ENCODE data around the gene S100A6.
"Not testable (repeated sequence)": the region's sequence is repeated elsewhere in the genome, so short reads cannot be mapped to it uniquely, and the experiment has no call there.

The S100A6 gene

GRCh38 chr1:153535242-153536011 is at the start of gene S100A6:
Gene S100A6, minus strand, starts transcription at chr1:153535991. Its CDS starts 652 bp downstream, at chr1:153535339.
- peak in 1 of 4 experiments; percentile 41 for DNase-seq (ENCODE audit: low read depth in 4 of 4, low spot score in 1 of 4)

DNA sequence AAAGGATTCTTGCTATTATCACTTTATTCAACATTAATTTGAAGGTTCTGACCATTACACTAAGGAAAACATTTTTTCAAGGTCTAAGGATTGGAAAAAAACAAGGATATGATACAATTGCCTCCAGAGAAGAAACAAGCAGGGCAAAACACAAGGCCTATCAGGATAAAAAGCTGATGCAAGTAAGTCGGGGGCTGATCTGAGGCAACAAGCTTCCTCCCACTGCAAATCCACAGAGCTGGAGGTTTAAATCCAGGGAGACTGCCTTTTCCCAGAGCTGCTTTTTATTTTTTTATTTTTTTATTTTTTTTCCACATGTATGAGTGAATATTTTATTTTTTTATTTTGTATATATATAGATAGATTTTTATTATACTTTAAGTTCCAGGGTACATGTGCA is 49.2 kb upstream of the S100A6 start:
- no peak for DNase-seq (ENCODE audit: low read depth in 4 of 4, low spot score in 1 of 4)

GRCh38 chr1:153583976-153584375 is 48.2 kb upstream of the S100A6 start:
- no peak for DNase-seq (ENCODE audit: low read depth in 4 of 4, low spot score in 1 of 4)

GRCh38 chr1:153583514-153583913 is 47.7 kb upstream of the S100A6 start:
- DNase-seq (ENCODE audit: low read depth in 4 of 4, low spot score in 1 of 4) = not testable (repeated sequence)

DNA sequence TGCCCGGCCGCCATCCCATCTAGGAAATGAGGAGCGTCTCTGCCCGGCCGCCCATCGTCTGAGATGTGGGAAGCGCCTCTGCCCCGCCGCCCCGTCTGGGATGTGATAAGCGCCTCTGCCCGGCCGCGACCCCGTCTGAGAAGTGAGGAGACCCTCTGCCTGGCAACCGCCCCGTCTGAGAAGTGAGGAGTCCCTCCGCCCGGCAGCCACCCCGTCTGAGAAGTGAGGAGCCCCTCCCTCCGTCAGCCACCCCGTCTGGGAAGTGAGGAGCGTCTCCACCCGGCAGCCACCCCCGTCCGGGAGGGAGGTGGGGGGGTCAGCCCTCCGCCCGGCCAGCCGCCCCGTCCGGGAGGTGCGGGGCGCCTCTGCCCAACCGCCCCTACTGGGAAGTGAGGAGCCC is 47.0 kb upstream of the S100A6 start:
- not testable (repeated sequence) for DNase-seq (ENCODE audit: low read depth in 4 of 4, low spot score in 1 of 4)

GRCh38 chr1:153578936-153579335 is 43.1 kb upstream of the S100A6 start:
- no peak for DNase-seq (ENCODE audit: low read depth in 4 of 4, low spot score in 1 of 4)

DNA sequence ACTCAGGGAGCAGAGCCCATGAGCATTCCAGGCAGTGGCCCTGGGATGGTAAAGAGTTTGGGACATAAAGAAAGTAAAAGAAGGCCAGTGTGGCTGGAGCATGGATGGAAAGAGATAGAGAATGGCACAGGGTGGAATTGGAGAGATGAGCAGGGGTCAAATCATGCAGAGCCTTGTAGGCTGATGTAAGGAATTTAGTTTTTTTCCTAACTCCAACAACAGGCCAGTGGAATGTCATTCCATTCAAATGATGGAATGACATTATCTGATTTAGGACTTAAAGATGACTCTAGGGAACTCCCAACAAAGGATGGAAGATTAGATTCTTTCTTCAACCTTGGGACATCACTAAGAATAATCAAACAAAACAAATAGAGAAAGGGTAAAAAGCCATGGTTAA is 42.7 kb upstream of the S100A6 start:
- no peak for DNase-seq (ENCODE audit: low read depth in 4 of 4, low spot score in 1 of 4)

DNA sequence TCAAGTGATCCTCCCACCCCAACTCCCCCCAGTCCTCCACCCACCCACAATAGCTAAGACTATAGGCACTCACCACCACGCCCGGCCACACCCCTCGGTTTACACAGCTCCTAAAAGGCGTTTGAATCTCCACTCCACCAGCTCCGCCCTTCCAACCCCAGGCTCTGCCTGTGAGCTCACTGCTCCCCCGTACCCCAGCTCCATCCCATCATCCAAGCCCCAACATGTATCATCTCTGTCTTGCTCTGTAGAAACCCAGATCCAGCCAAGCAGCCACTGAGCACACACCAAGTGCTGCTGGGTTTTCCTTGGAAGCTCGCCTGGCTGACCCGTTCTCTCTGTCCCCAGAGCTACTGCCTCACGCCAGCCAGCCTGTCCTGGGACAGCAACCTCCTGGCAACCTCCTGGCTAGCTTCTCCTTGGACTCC is 41.8 kb upstream of the S100A6 start:
- no peak for DNase-seq (ENCODE audit: low read depth in 4 of 4, low spot score in 1 of 4)

DNA sequence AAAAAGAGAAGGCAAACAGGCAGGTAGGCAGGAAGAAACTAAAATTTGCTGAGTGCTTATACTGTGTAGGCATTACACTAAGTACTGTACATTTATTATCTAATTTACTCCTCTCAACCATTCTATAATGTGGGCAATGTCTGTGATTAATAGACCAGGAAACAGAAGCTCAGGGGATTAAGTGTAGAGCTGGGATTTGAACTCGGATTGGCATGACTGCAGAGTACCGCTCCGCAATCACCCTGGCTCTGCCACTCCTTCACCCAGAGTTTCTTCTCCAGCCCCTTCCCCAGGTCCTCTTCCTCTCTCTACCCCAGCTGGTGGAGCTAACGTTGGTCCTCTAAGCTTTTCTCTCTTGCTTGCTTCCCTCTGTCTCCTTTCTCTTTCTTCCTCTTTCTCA is 41.3 kb upstream of the S100A6 start:
- DNase-seq (ENCODE audit: low read depth in 4 of 4, low spot score in 1 of 4) = no peak

DNA sequence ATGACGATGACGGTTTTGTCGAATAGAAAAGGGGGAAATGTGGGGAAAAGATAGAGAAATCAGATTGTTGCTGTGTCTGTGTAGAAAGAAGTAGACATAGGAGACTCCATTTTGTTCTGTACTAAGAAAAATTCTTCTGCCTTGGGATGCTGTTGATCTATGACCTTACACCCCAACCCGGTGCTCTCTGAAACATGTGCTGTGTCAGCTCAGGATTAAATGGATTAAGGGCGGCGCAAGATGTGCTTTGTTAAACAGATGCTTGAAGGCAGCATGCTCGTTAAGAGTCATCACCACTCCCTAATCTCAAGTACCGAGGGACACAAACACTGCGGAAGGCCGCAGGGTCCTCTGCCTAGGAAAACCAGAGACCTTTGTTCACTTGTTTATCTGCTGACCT is 39.7 kb upstream of the S100A6 start:
- DNase-seq (ENCODE audit: low read depth in 4 of 4, low spot score in 1 of 4) = not testable (repeated sequence)

- not testable (repeated sequence) for DNase-seq (ENCODE audit: low read depth in 4 of 4, low spot score in 1 of 4)
These were observed 39.3 kb upstream of the S100A6 start for GRCh38 chr1:153575081-153575491.

GRCh38 chr1:153573351-153573750 is 37.6 kb upstream of the S100A6 start:
- no peak for DNase-seq (ENCODE audit: low read depth in 4 of 4, low spot score in 1 of 4)

DNA sequence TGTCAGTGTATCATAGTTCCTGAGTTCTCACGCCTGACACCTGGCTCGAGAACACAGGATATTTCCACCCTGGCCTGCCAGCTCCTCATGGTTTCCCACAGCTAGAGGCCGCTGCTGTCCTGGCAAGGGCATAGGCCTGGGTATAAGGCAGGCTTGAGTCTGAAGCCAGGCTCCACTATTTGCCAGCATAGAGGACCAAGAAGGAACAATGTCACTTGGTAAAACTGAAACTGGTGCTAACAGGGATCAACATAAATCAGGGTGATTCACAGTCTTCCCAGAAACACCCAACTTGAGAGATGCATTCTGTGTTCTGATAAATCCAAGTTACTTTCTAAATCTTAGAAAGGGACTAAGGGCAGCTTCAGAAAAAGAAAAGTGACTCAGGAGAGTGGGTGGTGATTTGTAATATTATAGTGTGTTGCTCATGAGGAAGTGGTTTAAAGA is 36.8 kb upstream of the S100A6 start:
- DNase-seq (ENCODE audit: low read depth in 4 of 4, low spot score in 1 of 4) = peak in 2 of 4 experiments; percentile 30 to 51

- no peak for DNase-seq (ENCODE audit: low read depth in 4 of 4, low spot score in 1 of 4)
These were observed 35.9 kb upstream of the S100A6 start for GRCh38 chr1:153571706-153572105.

- DNase-seq (ENCODE audit: low read depth in 4 of 4, low spot score in 1 of 4) = no peak
These were observed 35.1 kb upstream of the S100A6 start for GRCh38 chr1:153570874-153571273.

- no peak for DNase-seq (ENCODE audit: low read depth in 4 of 4, low spot score in 1 of 4)
These were observed 33.7 kb upstream of the S100A6 start for GRCh38 chr1:153569465-153569864.

DNA sequence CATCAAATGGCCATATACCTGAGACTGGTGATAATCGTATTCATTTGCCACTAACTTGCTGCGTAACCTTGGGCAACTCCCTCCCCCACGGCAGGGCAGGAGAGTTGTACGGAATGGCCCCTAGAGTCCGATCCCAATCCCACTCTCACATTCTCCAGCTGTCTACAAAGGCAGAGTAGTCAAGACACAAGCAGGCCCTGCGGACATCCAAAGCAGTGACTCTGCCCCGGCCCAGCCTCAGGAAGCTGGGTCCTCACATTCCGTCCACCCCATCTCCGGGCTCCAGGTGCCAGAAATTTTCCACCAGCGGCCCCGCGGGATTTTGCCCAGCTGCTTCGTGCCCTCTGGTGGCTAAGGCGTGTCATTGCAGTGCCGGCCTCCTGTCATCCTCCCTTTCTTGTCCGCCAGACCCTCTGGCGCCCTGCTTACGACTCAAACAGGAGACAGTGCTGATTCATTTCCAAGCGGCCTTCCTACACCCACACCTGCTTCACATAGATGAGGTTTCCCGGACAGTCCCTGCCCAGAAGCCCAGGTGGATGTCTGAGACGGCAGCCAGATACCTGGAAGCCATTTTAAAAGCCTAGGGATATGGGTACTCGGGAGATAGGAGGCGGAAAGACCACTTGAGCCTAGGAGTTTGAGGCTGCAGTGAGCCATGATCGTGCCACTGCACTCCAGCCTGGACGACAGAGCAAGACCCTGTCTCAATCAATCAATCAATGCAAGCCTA is 32.7 kb upstream of the S100A6 start:
- DNase-seq (ENCODE audit: low read depth in 4 of 4, low spot score in 1 of 4) = peak; percentile 58 to 83 (median 70)

DNA sequence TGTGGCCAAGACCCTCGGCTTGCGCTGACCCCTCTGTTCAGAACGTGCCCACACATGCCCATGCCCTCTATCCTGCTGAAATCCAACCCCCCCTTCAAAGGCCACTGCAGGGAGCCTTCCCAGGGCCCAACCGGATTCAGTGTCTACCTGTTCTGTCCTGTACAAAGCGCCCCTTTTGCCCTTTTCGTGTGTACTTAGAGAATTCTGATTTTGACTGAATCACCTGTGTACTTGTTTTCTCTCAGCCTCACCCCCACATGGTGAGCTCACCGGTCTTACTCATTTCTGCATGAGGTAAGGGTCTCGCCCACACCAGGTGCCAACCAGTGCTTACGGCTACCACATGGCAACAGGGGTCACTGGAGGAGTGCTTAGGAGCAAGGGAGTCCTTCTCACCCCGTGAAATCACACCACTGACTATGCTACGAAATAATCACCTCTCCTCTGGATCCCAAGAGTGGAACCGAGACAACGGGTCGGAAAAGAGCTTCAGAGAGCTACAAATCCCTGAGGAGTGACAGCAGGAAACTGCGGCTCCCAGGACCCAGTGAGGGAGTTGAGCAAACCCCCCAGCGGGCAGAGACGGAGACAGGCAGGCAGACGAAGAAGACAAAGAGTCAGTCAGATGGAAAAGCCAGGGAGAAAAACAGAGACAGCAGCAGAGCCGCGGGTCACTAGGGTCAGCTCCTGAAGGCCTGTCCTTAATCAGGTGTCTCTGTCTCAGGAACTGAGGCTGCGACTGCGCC is 32.0 kb upstream of the S100A6 start:
- DNase-seq (ENCODE audit: low read depth in 4 of 4, low spot score in 1 of 4) = peak in 2 of 4 experiments; percentile 30 to 48

DNA sequence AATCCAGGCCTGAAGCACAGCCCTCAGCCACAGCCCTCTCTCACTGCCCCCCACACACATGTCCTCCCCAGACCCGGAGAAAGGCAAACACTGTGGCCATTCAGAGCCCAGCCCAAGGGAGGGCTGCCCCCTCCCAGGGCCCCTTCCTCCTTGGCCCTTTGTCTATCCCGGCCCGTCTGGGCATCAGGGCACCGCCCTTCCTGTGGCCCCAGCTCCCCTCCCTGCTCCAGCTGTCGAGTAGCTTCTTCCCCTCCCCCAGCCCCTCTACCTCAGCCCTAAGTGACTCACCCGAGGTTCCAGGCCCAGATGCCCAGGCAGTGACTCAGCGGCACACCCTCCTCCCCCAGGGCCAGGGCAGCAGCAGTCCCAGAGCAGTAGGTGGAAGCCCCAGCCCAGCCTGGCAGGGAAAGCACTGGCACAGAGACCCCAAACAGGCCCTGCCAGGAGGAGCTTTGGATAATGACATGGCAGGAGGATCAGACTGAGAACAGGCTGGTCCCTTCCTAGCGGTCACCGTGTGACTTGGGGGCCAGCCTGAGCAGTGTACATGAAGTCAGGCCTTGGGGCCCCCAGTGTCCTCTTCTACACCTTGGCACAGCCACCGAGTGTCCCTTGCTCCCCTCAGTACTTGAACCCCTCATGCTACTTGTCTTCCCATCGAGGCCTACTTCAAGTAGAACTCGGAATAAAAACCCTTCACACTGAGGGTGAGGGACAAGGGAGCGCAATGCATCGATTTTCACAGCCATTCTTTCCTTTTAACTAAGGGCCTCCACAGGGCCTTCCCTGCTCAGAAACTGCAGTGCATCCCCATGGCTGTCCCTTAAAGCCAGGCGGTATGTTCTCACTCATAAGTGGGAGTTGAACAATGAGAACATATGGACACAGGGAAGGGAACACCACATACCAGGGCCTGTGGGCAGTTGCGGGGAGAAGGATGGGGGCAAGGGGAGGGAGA is 30.9 kb upstream of the S100A6 start:
- DNase-seq (ENCODE audit: low read depth in 4 of 4, low spot score in 1 of 4) = peak; percentile 58 to 88 (median 68)

All from stimulated activated CD4-positive, alpha-beta T cell treated with anti-CD3 and anti-CD28 coated beads, Interleukin-1b, Interleukin-23, amount 100 ng/mL, for 24 hours (primary cell).